ENCODE data around the gene SRSF11. TPM values are rescaled to one million over a fixed set of nuclear protein-coding genes. Genes with fewer than 3 reads are reported as not detected.
A peak's percentile ranks its signal among the peaks of the same experiment; 100 is the strongest.

Gene SRSF11
- polyA plus RNA-seq, 3 donors = 60.0 to 189 (median 66.5) TPM

DNA sequence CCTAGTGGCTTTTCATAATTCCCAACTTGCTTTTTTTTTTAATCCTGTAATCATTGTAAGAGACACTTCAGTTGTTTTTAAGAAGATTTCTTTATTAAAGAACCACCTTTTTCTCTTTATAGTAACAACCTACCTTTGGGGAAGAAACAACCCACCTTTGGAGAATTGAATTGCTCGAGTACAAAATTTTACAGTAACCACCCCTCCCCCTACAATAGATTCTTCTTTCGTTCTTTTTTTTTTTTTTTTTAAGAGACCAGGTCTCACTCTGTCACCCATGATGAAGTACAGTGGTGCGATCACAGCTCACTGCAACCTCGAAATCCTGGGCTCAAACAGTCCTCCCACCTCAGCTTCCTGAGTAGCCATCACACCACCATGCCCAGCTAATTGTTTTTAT is 13.7 kb upstream of the SRSF11 start:
- Histone ChIP-seq H3K4me2 (replicated peaks; ENCODE audit: extremely low read depth, low read length, poor library complexity, severe bottlenecking) (no peak overlapping the region), H4K20me1 (ENCODE audit: insufficient read depth, low read length) (peaks cover 18% of the 10 kb centered on the region), H3K27me3 (ENCODE audit: control insufficient read depth in 2 of 2, insufficient read depth in 2 of 2, low read length in 2 of 2) (no peaks in the 10 kb centered on the region), H3K4me1 (ENCODE audit: control insufficient read depth in 1 of 2, insufficient read depth in 2 of 2, low read length in 2 of 2) (peaks cover 15 to 34% of the 10 kb centered on the region in 2 donors), H3K9me3 (replicated peaks in 1 of 2; ENCODE audit: control insufficient read depth in 1 of 2, insufficient read depth in 1 of 2, low read length in 2 of 2) (no peaks in the 10 kb centered on the region), H3K79me2 (ENCODE audit: insufficient read depth, low read length) (peaks cover 99% of the 10 kb centered on the region), H3K27ac (ENCODE audit: low read depth in 1 of 2, low read length in 2 of 2) (no peak overlapping the region), H3K4me3 (replicated peaks in 1 of 3; ENCODE audit: low read depth in 2 of 3, low read length in 3 of 3) (no peak overlapping the region), H3K9ac (ENCODE audit: insufficient read depth, low read length, poor library complexity, severe bottlenecking) (no peak overlapping the region), H2AFZ (ENCODE audit: insufficient read depth, low read depth, low read length, poor library complexity, severe bottlenecking) (no peak overlapping the region), H3K36me3 (replicated peaks in 1 of 2; ENCODE audit: control insufficient read depth in 1 of 2, insufficient read depth in 2 of 2, low read length in 2 of 2) (peaks cover 0 to 24% of the 10 kb centered on the region in 2 donors)
- intact Hi-C loops (cut with micrococcal nuclease) = loop anchor here (5.0 to 10.0 kb wide), 3 partner anchors 147 to 877 kb away; partner anchors contain the start of genes ZRANB2 (in 2 of the 2) and ANKRD13C (in 1 of the 2)
- no peak for TF ChIP-seq CTCF (IDR thresholded peaks at IDR 0.05)
- H3K4me1 Mint-ChIP-seq = peaks cover 40% of the 10 kb centered on the region
- H3K27ac Mint-ChIP-seq = peak overlapping the region in 5 of 7 donors; percentile 50 to 89 (median 69)
- H3K9me3 Mint-ChIP-seq = no peaks in the 10 kb centered on the region
- H3K4me3 Mint-ChIP-seq = no peak overlapping the region
- peaks cover 0 to 3% (median 0%) of the 10 kb centered on the region in 3 donors for H3K27me3 Mint-ChIP-seq (ENCODE audit: low read depth in 3 of 3)
- H3K36me3 Mint-ChIP-seq = peaks cover 15 to 29% of the 10 kb centered on the region in 2 donors
- DNase-seq = no peak
- WGBS (ENCODE audit: insufficient coverage) = 100% methylated on average over 1 of the region's 4 CpGs

DNA sequence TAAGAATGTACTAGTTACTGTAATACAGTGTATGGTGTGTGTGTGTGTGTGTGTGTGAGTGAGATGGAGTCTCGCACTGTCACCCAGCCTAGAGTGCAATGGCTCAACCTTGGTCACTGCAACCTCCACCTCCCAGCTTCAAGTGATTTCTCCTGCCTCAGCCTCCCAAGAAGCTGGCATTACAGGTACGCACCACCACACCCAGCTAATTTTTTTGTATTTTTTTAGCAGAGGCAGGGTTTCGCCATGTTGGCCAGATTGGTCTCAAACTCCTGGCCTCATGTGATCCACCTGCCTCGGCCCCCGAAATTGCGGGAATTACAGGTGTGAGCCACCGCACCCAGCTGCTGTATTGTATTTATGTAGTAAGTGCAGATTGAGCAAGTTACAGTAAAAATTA is 12.9 kb upstream of the SRSF11 start:
- intact Hi-C loops (cut with micrococcal nuclease) = loop anchor here (5.0 to 10.0 kb wide), 3 partner anchors 147 to 877 kb away; partner anchors contain the start of genes ZRANB2 (in 2 of the 2) and ANKRD13C (in 1 of the 2)
- Histone ChIP-seq H4K20me1 (ENCODE audit: insufficient read depth, low read length) (peaks cover 25% of the 10 kb centered on the region), H3K79me2 (ENCODE audit: insufficient read depth, low read length) (peaks cover 99% of the 10 kb centered on the region), H3K4me2 (replicated peaks; ENCODE audit: extremely low read depth, low read length, poor library complexity, severe bottlenecking) (no peak overlapping the region), H3K4me1 (ENCODE audit: control insufficient read depth in 1 of 2, insufficient read depth in 2 of 2, low read length in 2 of 2) (peaks cover 15 to 34% of the 10 kb centered on the region in 2 donors), H3K4me3 (replicated peaks in 1 of 3; ENCODE audit: low read depth in 2 of 3, low read length in 3 of 3) (no peak overlapping the region), H3K9me3 (replicated peaks in 1 of 2; ENCODE audit: control insufficient read depth in 1 of 2, insufficient read depth in 1 of 2, low read length in 2 of 2) (no peaks in the 10 kb centered on the region), H3K36me3 (replicated peaks in 1 of 2; ENCODE audit: control insufficient read depth in 1 of 2, insufficient read depth in 2 of 2, low read length in 2 of 2) (peaks cover 0 to 29% of the 10 kb centered on the region in 2 donors), H2AFZ (ENCODE audit: insufficient read depth, low read depth, low read length, poor library complexity, severe bottlenecking) (no peak overlapping the region), H3K27me3 (ENCODE audit: control insufficient read depth in 2 of 2, insufficient read depth in 2 of 2, low read length in 2 of 2) (no peaks in the 10 kb centered on the region), H3K9ac (ENCODE audit: insufficient read depth, low read length, poor library complexity, severe bottlenecking) (no peak overlapping the region), H3K27ac (ENCODE audit: low read depth in 1 of 2, low read length in 2 of 2) (peak overlapping the region in 1 of 2 donors; percentile 2)
- WGBS (ENCODE audit: insufficient coverage) = 100% methylated on average over 1 of the region's 7 CpGs
- peaks cover 15 to 35% of the 10 kb centered on the region in 2 donors for H3K36me3 Mint-ChIP-seq
- no peaks in the 10 kb centered on the region for H3K9me3 Mint-ChIP-seq
- TF ChIP-seq CTCF (IDR thresholded peaks at IDR 0.05) = no peak
- H3K27ac Mint-ChIP-seq = peak overlapping the region in 3 of 7 donors; percentile 19 to 77 (median 26)
- no peak for DNase-seq
- H3K27me3 Mint-ChIP-seq (ENCODE audit: low read depth in 3 of 3) = peaks cover 0 to 3% (median 0%) of the 10 kb centered on the region in 3 donors
- H3K4me3 Mint-ChIP-seq = no peak overlapping the region
- peaks cover 35% of the 10 kb centered on the region for H3K4me1 Mint-ChIP-seq

All from CD14-positive monocyte (primary cell).